Renal cortex interstitium (tissue), 11 donors: ENCODE measurements around the gene SDK1. TPM values are rescaled to one million over a fixed set of nuclear protein-coding genes. Genes with fewer than 3 reads are reported as not detected.

Source experiments
- DNase-seq, 11 donors: peaks; one replicate each; pipeline ENCODE4 v3.0.0-alpha.2; 2013; ENCODE audit warnings: low read depth in 9 of 11, low spot score in 4 of 11; ENCODE audit errors: extremely low read depth in 1 of 11
- polyA plus RNA-seq, 3 donors: library from polyadenylated mRNA; unstranded; fragments of 120-200 nt; gene quantifications; one replicate each; pipeline ENCODE4 v1.2.1, GENCODE V29; 2013; ENCODE audit not compliant: insufficient read length in 3 of 3

Gene SDK1
- polyA plus RNA-seq, 3 donors: 5.9 to 9.1 (median 7.6) TPM

- DNase-seq: no peak
Measured at GRCh38 chr7:3488829-3489228, 187.8 kb downstream of the SDK1 start.

GRCh38 chr7:3493499-3493898, 192.4 kb downstream of the SDK1 start:
- peak in 2 of 11 donors; percentile 2 to 18 for DNase-seq

- DNase-seq: no peak
Measured at GRCh38 chr7:3494947-3495346, 193.9 kb downstream of the SDK1 start.

GRCh38 chr7:3495530-3495929, 194.5 kb downstream of the SDK1 start:
- DNase-seq: no peak

DNA sequence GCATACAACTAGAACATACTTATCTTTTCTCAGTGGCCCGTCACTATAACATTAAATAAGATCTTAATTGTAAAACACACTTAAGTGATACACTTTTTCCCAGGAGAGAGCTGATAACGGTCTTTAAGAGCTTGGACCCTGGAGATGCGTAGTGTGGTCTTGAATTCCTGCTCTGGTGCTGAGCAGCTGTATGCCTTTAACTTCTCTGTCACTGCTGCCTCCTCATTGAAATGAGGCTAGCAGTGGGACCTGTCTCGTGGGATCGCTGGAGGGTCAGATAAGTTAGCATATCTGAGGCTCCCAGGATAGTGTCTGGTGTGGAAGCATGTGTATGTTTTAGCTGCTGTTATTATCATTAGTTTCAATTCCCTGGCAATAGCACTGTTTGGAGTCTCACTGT, 194.9 kb downstream of the SDK1 start:
- no peak for DNase-seq

DNA sequence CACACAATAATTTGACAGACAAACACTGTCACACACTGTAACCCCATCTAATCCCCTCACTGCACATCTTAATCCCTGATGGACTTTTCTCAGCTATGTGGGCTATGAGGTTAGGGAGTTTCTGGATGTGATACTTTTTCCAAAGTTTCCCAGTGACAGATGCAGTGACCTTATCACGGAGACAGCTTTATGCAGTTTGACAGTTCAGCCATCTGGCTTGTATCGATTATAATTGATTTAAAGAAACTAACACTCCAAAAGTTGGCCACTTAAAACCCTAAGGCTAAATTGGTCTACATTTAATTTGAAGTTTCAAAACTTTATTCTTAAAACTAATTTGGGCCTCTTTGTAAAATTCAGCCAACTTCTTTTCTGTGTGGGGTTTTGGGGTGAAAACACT, 196.7 kb downstream of the SDK1 start:
- no peak for DNase-seq

DNA sequence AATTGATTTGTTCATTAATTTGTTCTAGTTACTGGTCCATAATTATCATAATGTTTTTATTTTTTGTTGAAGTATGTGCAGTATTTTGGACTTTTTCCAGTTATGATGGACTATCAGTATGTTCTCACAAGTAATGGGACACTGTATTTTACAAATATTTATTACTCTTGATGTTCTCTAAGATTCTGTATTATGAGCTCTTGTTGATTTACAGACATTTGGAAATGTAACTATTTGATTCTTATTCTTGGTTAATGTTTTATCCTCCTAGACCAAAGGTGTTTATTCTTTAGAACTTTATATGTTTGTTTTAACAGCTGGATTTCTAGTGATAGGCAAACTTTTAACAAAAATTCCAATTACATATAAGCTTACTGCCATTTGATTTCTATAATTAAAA, 200.6 kb downstream of the SDK1 start:
- DNase-seq: no peak

DNA sequence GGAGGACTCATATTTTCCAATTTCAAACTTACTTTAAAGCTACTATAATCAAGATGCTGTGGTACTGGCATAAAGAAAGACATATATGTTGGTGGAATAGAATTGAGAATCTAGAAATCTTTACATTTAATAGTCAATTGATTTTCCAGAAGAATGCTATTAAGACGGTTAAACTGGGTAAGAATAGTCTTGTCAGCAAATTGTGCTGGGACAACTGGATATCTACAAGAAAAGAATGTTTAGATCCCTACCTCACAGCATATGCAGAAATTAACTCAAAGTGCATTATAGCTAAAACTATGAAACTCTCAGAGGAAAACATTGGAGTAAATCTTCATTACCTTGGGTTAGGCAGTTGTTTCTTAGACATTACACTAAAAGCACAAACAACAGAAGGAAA, 203.3 kb downstream of the SDK1 start:
- no peak for DNase-seq

DNA sequence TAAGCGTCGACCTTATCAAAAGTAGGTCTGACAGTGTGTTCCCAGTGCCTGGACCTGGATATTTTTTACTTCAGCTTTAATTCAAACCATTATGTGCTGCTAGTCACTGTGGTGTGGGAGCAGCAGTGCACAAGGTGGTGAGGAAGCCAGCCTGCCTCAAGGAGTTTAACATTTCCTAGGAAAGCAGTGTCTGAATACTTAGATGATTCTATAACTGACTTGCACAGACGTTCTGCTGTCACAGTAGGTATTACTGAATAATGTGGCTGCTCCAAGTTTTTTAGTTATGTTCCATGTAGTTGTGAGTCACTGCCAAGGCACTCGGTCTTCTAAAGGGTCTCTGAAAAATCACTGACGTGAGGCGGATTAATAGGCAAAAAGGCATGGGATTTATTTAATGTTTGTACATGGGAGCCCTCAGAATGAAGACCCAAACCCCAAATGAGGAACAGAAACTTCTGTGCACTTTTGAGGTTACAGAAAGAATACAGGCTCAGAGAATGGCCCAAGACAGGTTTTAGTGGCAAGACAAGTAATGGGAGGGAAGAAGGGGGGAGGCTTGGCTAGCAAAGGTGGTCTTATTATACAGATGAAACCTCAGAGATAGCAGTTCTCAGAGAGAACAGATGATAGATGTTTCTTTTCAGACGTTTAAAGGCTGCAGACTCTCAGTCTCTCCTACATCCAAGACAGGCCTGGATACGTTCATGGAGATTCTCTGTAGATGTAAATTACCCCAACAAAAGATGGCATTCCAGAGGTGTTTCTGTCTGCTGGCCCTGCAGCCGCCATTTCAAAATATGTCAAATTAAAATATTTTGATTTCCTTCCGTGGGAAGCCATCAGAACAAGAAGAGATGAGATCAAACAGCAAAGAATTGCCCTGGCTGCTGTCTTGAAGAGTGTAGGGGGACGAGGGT, 209.3 kb downstream of the SDK1 start:
- no peak for DNase-seq

- no peak for DNase-seq
Measured at GRCh38 chr7:3517344-3517743, 216.3 kb downstream of the SDK1 start.

GRCh38 chr7:3518546-3518945, 217.5 kb downstream of the SDK1 start:
- no peak for DNase-seq

GRCh38 chr7:3520206-3520605, 219.2 kb downstream of the SDK1 start:
- no peak for DNase-seq

DNA sequence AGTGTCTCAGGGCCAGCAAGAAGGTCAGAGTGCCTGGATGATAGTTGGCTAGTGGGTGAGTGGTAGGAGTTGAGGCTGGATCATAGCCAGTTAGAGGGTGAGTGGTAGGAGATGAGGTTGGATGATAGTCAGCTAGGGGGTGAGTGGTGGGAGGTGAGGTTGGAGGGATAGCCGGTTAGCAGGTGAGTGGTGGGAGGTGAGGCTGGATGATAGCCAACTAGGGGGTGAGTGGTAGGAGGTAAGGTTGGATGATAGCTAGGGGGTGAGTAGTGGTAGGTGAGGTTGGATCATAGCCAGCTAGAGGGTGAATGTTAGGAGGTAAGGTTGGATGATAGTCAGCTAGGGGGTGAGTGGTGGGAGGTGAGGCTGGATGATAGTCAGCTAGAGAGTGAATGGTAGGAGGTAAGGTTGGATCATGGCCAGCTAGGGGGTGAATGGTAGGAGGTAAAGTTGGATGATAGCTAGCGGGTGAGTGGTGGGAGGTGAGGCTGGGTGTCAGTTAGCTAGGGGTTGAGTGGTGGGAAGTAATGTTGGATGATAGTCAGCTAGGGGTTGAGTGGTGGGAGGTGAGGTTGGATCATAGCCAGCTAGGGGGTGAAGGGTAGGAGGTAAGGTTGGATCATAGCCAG, 226.6 kb downstream of the SDK1 start:
- DNase-seq: no peak

- no peak for DNase-seq
Measured at GRCh38 chr7:3533040-3533439, 232.0 kb downstream of the SDK1 start.

DNA sequence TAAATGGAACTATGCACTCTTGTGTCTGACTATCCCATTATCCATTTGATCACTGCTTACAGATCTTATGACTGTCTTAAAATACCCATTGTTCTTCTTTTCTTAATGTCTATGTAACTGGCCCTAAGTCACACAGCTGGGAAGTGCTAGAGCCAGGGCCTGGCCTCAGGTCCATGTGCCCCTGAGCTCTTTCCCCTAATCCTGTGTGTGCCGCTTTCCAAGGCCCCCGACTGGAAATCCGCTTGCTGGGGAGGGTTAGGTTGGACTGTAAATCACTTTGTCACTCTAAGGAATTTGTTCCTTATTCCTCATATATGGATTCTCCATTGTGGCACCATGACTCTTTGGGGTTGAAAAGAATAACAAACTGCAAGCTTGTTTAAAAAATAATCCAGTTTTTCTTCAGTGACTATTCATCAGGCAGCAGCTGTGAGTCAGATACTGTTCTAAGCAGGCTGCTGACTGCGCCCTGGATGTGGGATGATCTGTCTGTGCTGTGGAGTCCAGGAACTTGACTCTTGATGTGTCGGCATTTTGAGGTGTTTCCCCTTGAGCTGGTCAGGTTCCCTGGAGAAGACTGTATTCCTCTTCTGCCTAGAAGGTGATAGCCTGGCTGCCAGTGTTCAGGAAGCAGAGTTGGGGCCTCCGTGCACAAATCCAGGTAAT, 236.3 kb downstream of the SDK1 start:
- no peak for DNase-seq

DNA sequence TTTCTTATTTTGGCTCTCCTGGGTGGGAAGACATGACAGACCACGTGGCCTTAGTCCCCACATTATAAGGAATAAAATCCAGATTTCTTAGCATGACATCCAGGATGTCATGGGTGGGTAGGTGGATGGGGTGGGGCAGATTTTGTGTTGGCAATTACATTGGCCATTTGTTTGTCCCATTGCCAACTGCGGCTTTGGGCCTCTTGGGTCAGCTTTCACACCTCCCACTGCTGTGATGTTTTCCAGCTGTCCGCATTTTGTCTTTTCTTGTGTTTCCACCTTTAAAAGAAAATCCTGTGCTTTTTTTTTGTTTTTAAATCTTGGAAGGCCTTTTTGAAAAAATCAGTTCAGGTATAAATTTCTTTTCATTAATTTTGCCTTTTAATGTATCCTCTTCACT, 237.0 kb downstream of the SDK1 start:
- DNase-seq: no peak

DNA sequence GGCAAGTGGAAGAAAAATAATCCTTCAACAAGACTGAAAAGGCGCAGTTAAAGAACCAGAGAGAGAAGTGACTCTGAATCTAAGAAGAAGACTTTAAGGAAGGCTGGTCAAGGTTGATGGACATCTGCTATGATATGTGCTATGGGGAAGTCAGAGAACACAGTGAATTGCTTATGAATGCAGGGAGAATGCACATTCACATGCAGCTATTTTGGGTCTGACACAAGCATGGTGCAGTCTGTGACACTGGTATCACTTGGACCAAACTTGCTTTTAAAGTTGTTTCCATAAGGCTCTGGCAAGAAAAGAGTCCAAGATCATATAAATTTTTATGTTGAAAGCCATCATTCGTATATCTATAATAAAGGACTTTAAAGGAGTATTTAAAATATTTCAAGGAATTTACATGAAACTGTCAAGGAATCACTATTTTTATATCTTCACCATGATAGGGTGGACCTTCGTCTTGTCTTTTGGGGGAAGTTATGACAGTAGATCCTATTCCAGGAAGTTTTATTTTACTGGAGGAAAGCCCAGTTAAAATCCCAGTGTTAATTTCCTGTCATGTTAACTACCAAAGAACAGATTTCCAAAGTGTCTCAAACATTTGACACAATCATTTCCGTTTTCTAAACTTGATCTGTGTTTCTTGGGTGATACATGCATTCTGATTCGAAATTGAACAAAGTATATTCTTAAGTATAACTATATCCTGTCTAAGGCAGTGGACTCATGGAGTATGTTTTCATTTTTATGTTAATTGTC, 239.6 kb downstream of the SDK1 start:
- DNase-seq: no peak

DNA sequence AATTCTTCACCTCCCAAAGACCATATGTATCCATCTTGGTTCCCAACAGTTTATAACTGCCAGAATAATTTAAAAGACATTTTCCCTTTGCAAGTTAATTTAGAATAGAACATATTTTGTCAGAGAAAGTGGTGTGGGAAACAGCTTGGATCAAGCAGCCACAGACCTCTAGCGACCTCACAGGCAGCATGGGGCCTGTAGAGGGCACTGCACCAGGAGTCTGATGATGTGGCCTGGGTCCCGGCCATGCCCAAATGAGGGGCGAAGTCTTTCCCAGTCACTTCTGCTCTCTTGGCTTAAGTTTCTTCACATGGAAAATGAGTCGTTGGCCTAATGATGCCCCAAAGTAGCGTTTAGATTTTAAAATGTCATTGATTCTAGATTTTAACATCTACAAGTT, 243.2 kb downstream of the SDK1 start:
- DNase-seq: no peak

DNA sequence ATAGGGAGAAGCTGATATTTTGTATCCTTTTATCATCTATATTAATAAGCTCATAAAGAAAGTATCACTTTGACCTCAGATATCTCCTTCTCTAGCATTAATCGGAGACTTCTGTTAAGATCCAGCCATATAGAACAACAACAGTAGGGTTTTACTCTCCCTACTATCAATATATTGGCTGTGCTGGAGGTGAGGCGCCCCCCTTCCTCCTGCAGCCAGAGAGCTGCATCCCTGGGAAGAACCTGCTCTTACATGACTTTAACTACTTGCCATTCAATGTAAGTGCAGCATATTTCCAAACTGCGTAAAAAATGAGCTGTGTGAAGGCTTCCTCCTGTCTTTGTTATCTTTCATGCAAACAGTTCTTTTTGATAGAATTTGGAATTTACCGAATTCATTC, 247.8 kb downstream of the SDK1 start:
- no peak for DNase-seq
